ENCODE data around the gene GLIS1. TPM values are rescaled to one million over a fixed set of nuclear protein-coding genes. Genes with fewer than 3 reads are reported as not detected.

The GLIS1 gene
- total RNA-seq, 1 experiment from 2014 or later, result 0.13 TPM

GRCh38 chr1:53552146-53552861 is 186.7 kb downstream of the GLIS1 start:
- H3K27ac ChIP-seq (ENCODE audit: low read depth, low read length, poor library complexity, severe bottlenecking), result no peak overlapping the region
- ChIA-PET POLR2A (ENCODE audit: low non-redundant PET) (no interaction called here), CTCF (no interaction called here)
- H3K4me1 ChIP-seq (ENCODE audit: insufficient read depth, low read length, poor library complexity, severe bottlenecking), result no peaks in the 10 kb centered on the region
- intact Hi-C loops (cut with micrococcal nuclease; ENCODE audit: unreplicated experiment), result no loop called here
- no TSS peak for BruUV-seq (replicated peaks)
- TF ChIP-seq CTCF (conservative IDR thresholded peaks at IDR 0.05; ENCODE audit: low read depth, low read length) (no peak), EZH2 (IDR thresholded peaks at IDR 0.05; ENCODE audit: borderline replicate concordance, low read depth, low read length, poor library complexity, severe bottlenecking) (no peak)
- no peaks in the 10 kb centered on the region for H3K27me3 ChIP-seq (replicated peaks; ENCODE audit: insufficient read depth, low read depth, low read length, poor library complexity)
- DNase-seq (ENCODE audit: low spot score), result no peak
- no peaks in the 10 kb centered on the region for H3K9me3 ChIP-seq (ENCODE audit: low read depth, low read length, poor library complexity, severe bottlenecking)
- no peaks in the 10 kb centered on the region for H3K36me3 ChIP-seq (ENCODE audit: insufficient read depth, low read length, poor library complexity, severe bottlenecking)
- H3K4me3 ChIP-seq (ENCODE audit: low read depth, low read length, poor library complexity, severe bottlenecking), result no peak overlapping the region

GRCh38 chr1:53551428-53551995 is 187.5 kb downstream of the GLIS1 start:
- intact Hi-C loops (cut with micrococcal nuclease; ENCODE audit: unreplicated experiment), result no loop called here
- TF ChIP-seq CTCF (conservative IDR thresholded peaks at IDR 0.05; ENCODE audit: low read depth, low read length) (no peak), EZH2 (IDR thresholded peaks at IDR 0.05; ENCODE audit: borderline replicate concordance, low read depth, low read length, poor library complexity, severe bottlenecking) (no peak)
- Histone ChIP-seq H3K9me3 (ENCODE audit: low read depth, low read length, poor library complexity, severe bottlenecking) (no peaks in the 10 kb centered on the region), H3K4me1 (ENCODE audit: insufficient read depth, low read length, poor library complexity, severe bottlenecking) (no peaks in the 10 kb centered on the region), H3K36me3 (ENCODE audit: insufficient read depth, low read length, poor library complexity, severe bottlenecking) (no peaks in the 10 kb centered on the region), H3K27ac (ENCODE audit: low read depth, low read length, poor library complexity, severe bottlenecking) (no peak overlapping the region), H3K4me3 (ENCODE audit: low read depth, low read length, poor library complexity, severe bottlenecking) (no peak overlapping the region), H3K27me3 (replicated peaks; ENCODE audit: insufficient read depth, low read depth, low read length, poor library complexity) (no peaks in the 10 kb centered on the region)
- CTCF ChIA-PET, result no interaction called here
- BruUV-seq (replicated peaks), result no TSS peak
- POLR2A ChIA-PET (ENCODE audit: low non-redundant PET), result no interaction called here
- no peak for DNase-seq (ENCODE audit: low spot score)

GRCh38 chr1:53550201-53550741 is 188.7 kb downstream of the GLIS1 start:
- H3K4me1 ChIP-seq (ENCODE audit: insufficient read depth, low read length, poor library complexity, severe bottlenecking), result no peaks in the 10 kb centered on the region
- H3K27ac ChIP-seq (ENCODE audit: low read depth, low read length, poor library complexity, severe bottlenecking), result no peak overlapping the region
- no peaks in the 10 kb centered on the region for H3K9me3 ChIP-seq (ENCODE audit: low read depth, low read length, poor library complexity, severe bottlenecking)
- ChIA-PET POLR2A (ENCODE audit: low non-redundant PET) (no interaction called here), CTCF (no interaction called here)
- H3K36me3 ChIP-seq (ENCODE audit: insufficient read depth, low read length, poor library complexity, severe bottlenecking), result no peaks in the 10 kb centered on the region
- DNase-seq (ENCODE audit: low spot score), result no peak
- H3K27me3 ChIP-seq (replicated peaks; ENCODE audit: insufficient read depth, low read depth, low read length, poor library complexity), result no peaks in the 10 kb centered on the region
- TF ChIP-seq EZH2 (IDR thresholded peaks at IDR 0.05; ENCODE audit: borderline replicate concordance, low read depth, low read length, poor library complexity, severe bottlenecking), result no peak
- BruUV-seq (replicated peaks), result no TSS peak
- intact Hi-C loops (cut with micrococcal nuclease; ENCODE audit: unreplicated experiment), result no loop called here
- no peak overlapping the region for H3K4me3 ChIP-seq (ENCODE audit: low read depth, low read length, poor library complexity, severe bottlenecking)

Measured in A673 (cell line).